Measurements from ENCODE around the gene ACSS2.
A peak's percentile ranks its signal among the peaks of the same experiment; 100 is the strongest.

The ACSS2 gene

DNA sequence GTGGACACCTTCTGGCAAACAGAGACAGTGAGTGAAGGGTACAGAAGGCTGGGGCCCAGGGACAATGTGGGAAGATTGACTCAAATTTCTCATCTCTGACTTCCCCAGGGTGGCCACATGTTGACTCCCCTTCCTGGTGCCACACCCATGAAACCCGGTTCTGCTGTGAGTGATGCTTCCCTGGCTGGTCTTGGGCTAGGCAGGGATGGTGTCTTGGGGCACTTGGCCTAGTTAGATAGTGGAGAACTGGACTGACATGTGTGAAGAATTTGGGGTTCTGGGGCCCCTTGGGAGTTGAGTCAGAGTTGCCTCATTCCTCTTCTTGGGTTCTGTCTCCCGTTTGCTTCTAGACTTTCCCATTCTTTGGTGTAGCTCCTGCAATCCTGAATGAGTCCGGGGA is 45.0 kb downstream of the ACSS2 start:
- peaks cover 28 to 49% of the 10 kb centered on the region in 2 experiments for H3K36me3 ChIP-seq (ENCODE audit: control insufficient read depth in 1 of 2, insufficient read depth in 2 of 2, low read length in 2 of 2)
- no peak overlapping the region for H3K4me3 ChIP-seq (ENCODE audit: low read depth, low read length)
- H2BK120ac ChIP-seq (ENCODE audit: insufficient read depth, low read length, poor library complexity) = no peak overlapping the region
- H4K91ac ChIP-seq (ENCODE audit: low read depth, low read length) = no peak overlapping the region
- no peak overlapping the region for H2AFZ ChIP-seq (ENCODE audit: insufficient read depth, low read length, poor library complexity)
- H3K27me3 ChIP-seq (ENCODE audit: insufficient read depth, low read length) = no peaks in the 10 kb centered on the region
- peaks cover 3 to 5% of the 10 kb centered on the region in 2 experiments for H3K4me1 ChIP-seq (ENCODE audit: control insufficient read depth in 1 of 2, insufficient read depth in 2 of 2, low read length in 2 of 2)
- no peaks in the 10 kb centered on the region for H3K79me2 ChIP-seq (ENCODE audit: control insufficient read depth, insufficient read depth, low read length, poor library complexity)
- H4K8ac ChIP-seq (ENCODE audit: low read depth, low read length) = no peak overlapping the region
- H3K14ac ChIP-seq (ENCODE audit: low read length) = no peak overlapping the region
- WGBS (ENCODE audit: extremely low coverage, insufficient coverage, insufficient read length) = no CpG with 5 or more reads among the region's 3 CpGs
- H3K4ac ChIP-seq (ENCODE audit: low read depth, low read length) = no peak overlapping the region
- no peak for DNase-seq
- H3K27ac ChIP-seq (ENCODE audit: low read depth, low read length) = no peak overlapping the region
- peaks cover 2% of the 10 kb centered on the region for H3K9me3 ChIP-seq (ENCODE audit: insufficient read depth, low read depth, low read length)
- H2BK5ac ChIP-seq (ENCODE audit: low read depth, low read length, poor library complexity) = no peak overlapping the region
- H3K79me1 ChIP-seq (ENCODE audit: low read length) = no peaks in the 10 kb centered on the region
- H3K23ac ChIP-seq (ENCODE audit: low read length) = no peak overlapping the region
- H3K4me2 ChIP-seq (ENCODE audit: low read length) = no peak overlapping the region
- no peak overlapping the region for H3K9ac ChIP-seq (ENCODE audit: low read length)
- no peak overlapping the region for H2AK5ac ChIP-seq (ENCODE audit: low read length)
- H4K12ac ChIP-seq (ENCODE audit: low read depth, low read length) = no peak overlapping the region
- no peak overlapping the region for H2BK12ac ChIP-seq (ENCODE audit: low read length)
- no peak overlapping the region for H3K18ac ChIP-seq (ENCODE audit: low read length)

DNA sequence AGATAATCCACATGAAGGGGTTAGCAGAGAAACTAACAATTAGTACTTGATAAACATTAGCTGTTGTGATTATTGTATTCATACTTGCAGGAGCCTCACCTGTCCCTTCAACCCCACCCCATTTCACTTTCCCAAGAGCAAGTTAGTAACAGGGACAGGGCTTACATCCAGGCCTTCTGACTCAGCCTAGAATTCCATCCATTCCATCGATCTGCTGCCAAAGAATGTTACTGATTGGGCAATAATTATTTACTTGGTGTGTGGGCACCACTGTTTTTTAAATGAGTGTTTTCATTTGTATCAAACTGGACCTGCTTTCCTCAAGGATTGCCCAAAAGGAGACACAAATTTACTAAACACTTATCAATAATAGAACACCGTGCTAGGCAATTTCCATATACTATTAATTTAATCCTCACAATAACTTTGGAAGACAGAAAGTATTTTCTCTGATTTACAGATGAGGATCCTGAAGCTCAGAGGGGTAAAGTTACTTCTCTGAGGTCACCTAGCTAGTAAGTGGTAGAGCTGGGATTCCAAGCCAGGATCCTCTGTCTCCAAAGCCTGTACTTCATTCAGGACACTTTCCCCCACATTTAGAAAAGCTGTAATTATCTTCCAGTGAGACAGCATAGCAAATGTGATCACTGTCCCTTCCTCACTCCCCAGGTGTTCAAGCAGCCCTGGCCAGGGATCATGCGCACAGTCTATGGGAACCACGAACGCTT is 46.4 kb downstream of the ACSS2 start:
- Histone ChIP-seq H3K4ac (ENCODE audit: low read depth, low read length) (no peak overlapping the region), H4K91ac (ENCODE audit: low read depth, low read length) (no peak overlapping the region), H3K9me3 (ENCODE audit: insufficient read depth, low read depth, low read length) (peaks cover 5% of the 10 kb centered on the region), H3K27me3 (ENCODE audit: insufficient read depth, low read length) (no peaks in the 10 kb centered on the region), H3K23ac (ENCODE audit: low read length) (no peak overlapping the region), H2BK12ac (ENCODE audit: low read length) (no peak overlapping the region), H3K14ac (ENCODE audit: low read length) (no peak overlapping the region), H2AFZ (ENCODE audit: insufficient read depth, low read length, poor library complexity) (no peak overlapping the region), H3K79me1 (ENCODE audit: low read length) (peaks cover 2% of the 10 kb centered on the region), H3K18ac (ENCODE audit: low read length) (no peak overlapping the region), H4K12ac (ENCODE audit: low read depth, low read length) (no peak overlapping the region), H3K27ac (ENCODE audit: low read depth, low read length) (no peak overlapping the region), H3K4me2 (ENCODE audit: low read length) (no peak overlapping the region), H4K8ac (ENCODE audit: low read depth, low read length) (no peak overlapping the region), H3K36me3 (ENCODE audit: control insufficient read depth in 1 of 2, insufficient read depth in 2 of 2, low read length in 2 of 2) (peaks cover 35 to 60% of the 10 kb centered on the region in 2 experiments), H3K4me1 (ENCODE audit: control insufficient read depth in 1 of 2, insufficient read depth in 2 of 2, low read length in 2 of 2) (peaks cover 9 to 14% of the 10 kb centered on the region in 2 experiments), H3K4me3 (ENCODE audit: low read depth, low read length) (no peak overlapping the region), H2BK120ac (ENCODE audit: insufficient read depth, low read length, poor library complexity) (no peak overlapping the region), H3K79me2 (ENCODE audit: control insufficient read depth, insufficient read depth, low read length, poor library complexity) (no peaks in the 10 kb centered on the region), H3K9ac (ENCODE audit: low read length) (no peak overlapping the region), H2AK5ac (ENCODE audit: low read length) (no peak overlapping the region), H2BK5ac (ENCODE audit: low read depth, low read length, poor library complexity) (no peak overlapping the region)
- WGBS (ENCODE audit: extremely low coverage, insufficient coverage, insufficient read length) = no CpG with 5 or more reads among the region's 5 CpGs
- DNase-seq = peak; percentile 69 to 90

DNA sequence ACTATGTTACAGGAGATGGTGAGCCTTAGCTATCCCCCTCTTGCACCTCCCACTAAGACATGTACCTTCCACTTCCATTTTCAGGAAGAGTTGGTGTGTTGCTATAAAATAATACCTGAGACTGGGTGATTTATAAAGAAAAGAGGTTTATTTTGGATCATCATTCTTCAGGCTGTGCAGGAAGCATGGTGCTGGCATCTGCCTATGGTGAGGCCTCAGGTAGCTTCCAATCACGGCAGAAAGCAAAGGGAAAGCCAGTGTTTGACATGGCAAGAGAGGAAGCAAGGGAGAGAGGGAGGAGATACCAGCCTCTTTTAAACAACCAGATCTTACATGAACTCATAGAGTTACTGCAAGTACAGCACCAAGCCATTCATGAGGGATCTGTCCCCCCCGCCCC is 47.0 kb downstream of the ACSS2 start:
- Histone ChIP-seq H3K79me1 (ENCODE audit: low read length) (peaks cover 2% of the 10 kb centered on the region), H3K27ac (ENCODE audit: low read depth, low read length) (no peak overlapping the region), H3K4me2 (ENCODE audit: low read length) (no peak overlapping the region), H3K9me3 (ENCODE audit: insufficient read depth, low read depth, low read length) (peaks cover 5% of the 10 kb centered on the region), H3K9ac (ENCODE audit: low read length) (no peak overlapping the region), H3K23ac (ENCODE audit: low read length) (no peak overlapping the region), H3K36me3 (ENCODE audit: control insufficient read depth in 1 of 2, insufficient read depth in 2 of 2, low read length in 2 of 2) (peaks cover 39 to 65% of the 10 kb centered on the region in 2 experiments), H3K14ac (ENCODE audit: low read length) (no peak overlapping the region), H3K18ac (ENCODE audit: low read length) (no peak overlapping the region), H3K4ac (ENCODE audit: low read depth, low read length) (no peak overlapping the region), H2BK5ac (ENCODE audit: low read depth, low read length, poor library complexity) (no peak overlapping the region), H2BK120ac (ENCODE audit: insufficient read depth, low read length, poor library complexity) (no peak overlapping the region), H4K8ac (ENCODE audit: low read depth, low read length) (no peak overlapping the region), H4K12ac (ENCODE audit: low read depth, low read length) (no peak overlapping the region), H2BK12ac (ENCODE audit: low read length) (no peak overlapping the region), H3K4me1 (ENCODE audit: control insufficient read depth in 1 of 2, insufficient read depth in 2 of 2, low read length in 2 of 2) (peaks cover 9 to 14% of the 10 kb centered on the region in 2 experiments), H3K79me2 (ENCODE audit: control insufficient read depth, insufficient read depth, low read length, poor library complexity) (no peaks in the 10 kb centered on the region), H3K4me3 (ENCODE audit: low read depth, low read length) (no peak overlapping the region), H2AFZ (ENCODE audit: insufficient read depth, low read length, poor library complexity) (no peak overlapping the region), H3K27me3 (ENCODE audit: insufficient read depth, low read length) (no peaks in the 10 kb centered on the region), H2AK5ac (ENCODE audit: low read length) (no peak overlapping the region), H4K91ac (ENCODE audit: low read depth, low read length) (no peak overlapping the region)
- no CpG with 5 or more reads among the region's 2 CpGs for WGBS (ENCODE audit: extremely low coverage, insufficient coverage, insufficient read length)
- DNase-seq = no peak

DNA sequence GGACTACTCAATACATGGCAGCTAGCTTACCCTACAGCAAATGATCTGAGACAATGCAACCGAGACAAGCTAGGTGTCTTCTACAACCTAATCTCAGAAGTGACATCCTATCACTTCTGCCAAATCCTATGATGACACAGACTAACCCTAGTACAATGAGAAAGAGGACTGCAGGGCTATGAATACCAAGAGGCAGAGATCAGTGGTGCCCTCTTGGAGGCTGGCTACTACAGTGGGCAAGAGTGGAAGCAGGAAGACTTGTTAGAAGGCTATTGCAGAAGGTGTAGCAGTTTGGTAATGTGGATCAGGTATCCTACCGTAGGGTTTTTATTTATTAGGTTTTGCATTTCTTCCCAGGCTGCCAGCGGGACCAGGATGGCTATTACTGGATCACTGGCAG is 48.9 kb downstream of the ACSS2 start:
- no peak overlapping the region for H4K12ac ChIP-seq (ENCODE audit: low read depth, low read length)
- peaks cover 9 to 14% of the 10 kb centered on the region in 2 experiments for H3K4me1 ChIP-seq (ENCODE audit: control insufficient read depth in 1 of 2, insufficient read depth in 2 of 2, low read length in 2 of 2)
- no CpG with 5 or more reads among the region's 3 CpGs for WGBS (ENCODE audit: extremely low coverage, insufficient coverage, insufficient read length)
- H3K27me3 ChIP-seq (ENCODE audit: insufficient read depth, low read length) = no peaks in the 10 kb centered on the region
- H2AK5ac ChIP-seq (ENCODE audit: low read length) = no peak overlapping the region
- peaks cover 2% of the 10 kb centered on the region for H3K79me1 ChIP-seq (ENCODE audit: low read length)
- H3K4me3 ChIP-seq (ENCODE audit: low read depth, low read length) = no peak overlapping the region
- H3K79me2 ChIP-seq (ENCODE audit: control insufficient read depth, insufficient read depth, low read length, poor library complexity) = no peaks in the 10 kb centered on the region
- H4K91ac ChIP-seq (ENCODE audit: low read depth, low read length) = no peak overlapping the region
- H3K4ac ChIP-seq (ENCODE audit: low read depth, low read length) = no peak overlapping the region
- peaks cover 46 to 72% of the 10 kb centered on the region in 2 experiments for H3K36me3 ChIP-seq (ENCODE audit: control insufficient read depth in 1 of 2, insufficient read depth in 2 of 2, low read length in 2 of 2)
- no peak overlapping the region for H3K4me2 ChIP-seq (ENCODE audit: low read length)
- DNase-seq = no peak
- H3K9me3 ChIP-seq (ENCODE audit: insufficient read depth, low read depth, low read length) = peaks cover 5% of the 10 kb centered on the region
- H3K18ac ChIP-seq (ENCODE audit: low read length) = no peak overlapping the region
- no peak overlapping the region for H2BK120ac ChIP-seq (ENCODE audit: insufficient read depth, low read length, poor library complexity)
- no peak overlapping the region for H3K23ac ChIP-seq (ENCODE audit: low read length)
- no peak overlapping the region for H2AFZ ChIP-seq (ENCODE audit: insufficient read depth, low read length, poor library complexity)
- H3K27ac ChIP-seq (ENCODE audit: low read depth, low read length) = no peak overlapping the region
- no peak overlapping the region for H2BK12ac ChIP-seq (ENCODE audit: low read length)
- H3K9ac ChIP-seq (ENCODE audit: low read length) = no peak overlapping the region
- no peak overlapping the region for H2BK5ac ChIP-seq (ENCODE audit: low read depth, low read length, poor library complexity)
- no peak overlapping the region for H3K14ac ChIP-seq (ENCODE audit: low read length)
- no peak overlapping the region for H4K8ac ChIP-seq (ENCODE audit: low read depth, low read length)
